NB4 (cell line): ENCODE results near the gene ZCCHC24.

ENCODE experiments used
- DNase-seq: peaks from one replicate; pipeline ENCODE4 v3.0.0; 2010; ENCODE audit warnings: low read depth
- H3K4me3 ChIP-seq: one replicate; pipeline ENCODE4 v1.5.1; 2011; ENCODE audit warnings: mild to moderate bottlenecking, low read depth, low read length, moderate library complexity
- CTCF ChIP-seq: IDR thresholded peaks from one replicate; pipeline ENCODE4 v1.5.1; 2012; ENCODE audit warnings: low read depth, low read length
- MAX ChIP-seq: IDR thresholded peaks from 2 replicates; pipeline ENCODE4 v1.6.1; 2011; ENCODE audit warnings: low read depth, low read length
- MYC ChIP-seq: IDR thresholded peaks from 2 replicates; pipeline ENCODE4 v1.6.1; 2011; ENCODE audit warnings: low read depth, low read length
- POLR2A ChIP-seq: IDR thresholded peaks from 2 replicates; pipeline ENCODE4 v1.6.1; 2011; ENCODE audit warnings: mild to moderate bottlenecking; ENCODE audit not compliant: insufficient read length; ENCODE audit errors: extremely low read depth

Gene ZCCHC24

GRCh38 chr10:79445161-79445976 lies at the start of gene ZCCHC24:
Gene ZCCHC24 (minus strand): TSS chr10:79445624. CDS start chr10:79445440, 184 bp downstream.
- peak; percentile 99 for DNase-seq
- H3K4me3 ChIP-seq = peak within 1 kb of the TSS; percentile 66
- no peak; the same call in 1 of the 2 replicates for TF ChIP-seq MAX
- peak; percentile 72 for TF ChIP-seq POLR2A

- H3K4me3 ChIP-seq = no peak overlapping the region
- DNase-seq = no peak
- TF ChIP-seq MYC (no peak), POLR2A (no peak), CTCF (no peak), MAX (no peak)
Observed at GRCh38 chr10:79493806-79494205, 48.4 kb upstream of the ZCCHC24 start.

GRCh38 chr10:79492839-79493238 lies 47.4 kb upstream of the ZCCHC24 start:
- no peak overlapping the region for H3K4me3 ChIP-seq
- TF ChIP-seq MAX (no peak), MYC (no peak), CTCF (no peak), POLR2A (no peak)
- DNase-seq = no peak

GRCh38 chr10:79492256-79492655 lies 46.8 kb upstream of the ZCCHC24 start:
- H3K4me3 ChIP-seq = no peak overlapping the region
- DNase-seq = no peak
- TF ChIP-seq MYC = no peak
- TF ChIP-seq POLR2A = no peak
- TF ChIP-seq MAX = no peak
- TF ChIP-seq CTCF = no peak

- TF ChIP-seq MAX (peak; percentile 78), CTCF (peak; percentile 36), POLR2A (no peak), MYC (peak; percentile 51)
- DNase-seq = peak; percentile 63
- H3K4me3 ChIP-seq = no peak overlapping the region
Observed at GRCh38 chr10:79491143-79491835, 45.9 kb upstream of the ZCCHC24 start.
